Mesenteric fat pad (tissue), 1 donor: ENCODE results near the gene CAPZA2. TPM values are rescaled to one million over a fixed set of nuclear protein-coding genes. Genes with fewer than 3 reads are reported as not detected.
"Not testable (repeated sequence)": the region's sequence is repeated elsewhere in the genome, so short reads cannot be mapped to it uniquely, and the experiment has no call there.

Experiments
- DNase-seq: peaks from one replicate; pipeline ENCODE4 v3.0.0-alpha.2; 2020; ENCODE audit warnings: low spot score
- long read RNA-seq: library from polyadenylated mRNA; unstranded; transcript quantifications from one replicate; pipeline ENCODE4 v2.0.0, GENCODE V29; 2020
- total RNA-seq: library from RNA; stranded (reverse); fragmentation: NEBNext Ultra II Directional; extraction: Animal tissue kit (Norgen Biotek cat#: 25700); gene quantifications from one replicate; pipeline ENCODE4 v1.2.1, GENCODE V29; 2021
- donor health status: DM: yes; HTN: yes; CAD: no.

CAPZA2 gene
- total RNA-seq = 246 TPM
- long read RNA-seq, full-length matches to known transcripts = 722 of 779 reads
- long read RNA-seq, partial matches to known transcripts = 26 of 779 reads
- long read RNA-seq, other reads (novel, unspliced or antisense) = 31 of 779 reads

GRCh38 chr7:116862234-116862950 lies at the start of gene CAPZA2:
TSS of gene CAPZA2 (plus strand) at chr7:116862587. CDS start at chr7:116862612, 25 bp downstream.
- peak; percentile 99 for DNase-seq

GRCh38 chr7:116812860-116813259 lies 49.5 kb upstream of the CAPZA2 start:
- DNase-seq = no peak

GRCh38 chr7:116813371-116813770 lies 49.0 kb upstream of the CAPZA2 start:
- DNase-seq = not testable (repeated sequence)

GRCh38 chr7:116815041-116815440 lies 47.3 kb upstream of the CAPZA2 start:
- no peak for DNase-seq

- DNase-seq = no peak
Measured at GRCh38 chr7:116820149-116820548, 42.2 kb upstream of the CAPZA2 start.

GRCh38 chr7:116821647-116822046 lies 40.7 kb upstream of the CAPZA2 start:
- not testable (repeated sequence) for DNase-seq

- DNase-seq = no peak
Measured at GRCh38 chr7:116824449-116824848, 37.9 kb upstream of the CAPZA2 start.

- no peak for DNase-seq
Measured at GRCh38 chr7:116828281-116828680, 34.1 kb upstream of the CAPZA2 start.

GRCh38 chr7:116829041-116829440 lies 33.3 kb upstream of the CAPZA2 start:
- DNase-seq = no peak

- DNase-seq = no peak
Measured at GRCh38 chr7:116829493-116829892, 32.9 kb upstream of the CAPZA2 start.

GRCh38 chr7:116832692-116833091 lies 29.7 kb upstream of the CAPZA2 start:
- no peak for DNase-seq

GRCh38 chr7:116834815-116835504 lies 27.4 kb upstream of the CAPZA2 start:
- no peak for DNase-seq

- DNase-seq = no peak
Measured at GRCh38 chr7:116836048-116836447, 26.3 kb upstream of the CAPZA2 start.

- no peak for DNase-seq
Measured at GRCh38 chr7:116836911-116837310, 25.5 kb upstream of the CAPZA2 start.

GRCh38 chr7:116837586-116837985 lies 24.8 kb upstream of the CAPZA2 start:
- DNase-seq = no peak

- DNase-seq = no peak
Measured at GRCh38 chr7:116840256-116840655, 22.1 kb upstream of the CAPZA2 start.

- DNase-seq = no peak
Measured at GRCh38 chr7:116842371-116842770, 20.0 kb upstream of the CAPZA2 start.

- no peak for DNase-seq
Measured at GRCh38 chr7:116843378-116843777, 19.0 kb upstream of the CAPZA2 start.

GRCh38 chr7:116851175-116851574 lies 11.2 kb upstream of the CAPZA2 start:
- DNase-seq = no peak

GRCh38 chr7:116851671-116852070 lies 10.7 kb upstream of the CAPZA2 start:
- no peak for DNase-seq

GRCh38 chr7:116854132-116854531 lies 8.3 kb upstream of the CAPZA2 start:
- DNase-seq = no peak

GRCh38 chr7:116857052-116857451 lies 5.3 kb upstream of the CAPZA2 start:
- no peak for DNase-seq

- DNase-seq = no peak
Measured at GRCh38 chr7:116859323-116859722, 3.1 kb upstream of the CAPZA2 start.
